Esophagus squamous epithelium (tissue), 5 donors: ENCODE measurements around the gene SUSD6. TPM values are rescaled to one million over a fixed set of nuclear protein-coding genes. Genes with fewer than 3 reads are reported as not detected.
A peak's percentile ranks its signal among the peaks of the same experiment; 100 is the strongest.

ENCODE experiments used
- DNase-seq: peaks from one replicate; lab custom pipeline; 2025; lab: John Stamatoyannopoulos, UW
- H3K27ac ChIP-seq, 4 donors: fragments of 200-600 bp; sonication (generic); one replicate each; pipeline ENCODE4 v1.5.1; 2016 to 2019; ENCODE audit warnings: mild to moderate bottlenecking in 1 of 4
- H3K27me3 ChIP-seq, 4 donors: fragments of 200-600 bp; sonication (generic); 1 replicate in 3 of 4; 2 replicates in 1 of 4; pipeline versions ENCODE4 v1.5.1 to v1.6.0; 2017 to 2021; ENCODE audit warnings: antibody characterized with exemption in 1 of 4
- H3K36me3 ChIP-seq, 3 donors: fragments of 200-600 bp; sonication (generic); one replicate each; pipeline ENCODE4 v1.5.1; 2016 to 2019
- H3K4me1 ChIP-seq, 3 donors: fragments of 200-600 bp; sonication (generic); one replicate each; pipeline ENCODE4 v1.5.1; 2017 to 2019
- H3K4me3 ChIP-seq, 4 donors: fragments of 200-600 bp; sonication (generic); 1 replicate in 3 of 4; 2 replicates in 1 of 4; pipeline ENCODE4 v1.5.1; 2016 to 2019; ENCODE audit warnings: mild to moderate bottlenecking in 2 of 4, moderate library complexity in 1 of 4
- H3K9me3 ChIP-seq, 3 donors: fragments of 200-600 bp; sonication (generic); one replicate each; pipeline ENCODE4 v1.5.1; 2016 to 2019
- POLR2A ChIP-seq, 4 donors: fragments of 450-650 bp; IDR thresholded peaks; one replicate each; pipeline ENCODE4 v1.6.1; 2017; ENCODE audit warnings: antibody characterized with exemption in 4 of 4, mild to moderate bottlenecking in 4 of 4, moderate library complexity in 3 of 4
- WGBS, 2 donors: methylation state at CpG; one replicate each; pipeline ENCODE4 v1.1.5; 2018; 5-methylcytosine and 5-hydroxymethylcytosine counted together
- intact Hi-C: fragments of 100-400 bp; cut with DNase I; formaldehyde crosslinking; loops from one replicate; pipeline ENCODE4 v1.15.0; 2022
- total RNA-seq, 4 donors: library from RNA; depleted of rRNA; stranded (reverse); fragments of >200 nt; gene quantifications; one replicate each; pipeline ENCODE4 v1.1.0, GENCODE V29; 2016
- TF ChIP-seq, protein P1 (sequence below), 6 experiments: fragments of 450-650 bp in 4 of 6; fragments of 200-600 bp in 2 of 6; sonication (generic) in 2 of 6; IDR thresholded peaks; one replicate each; pipeline ENCODE4 v1.5.1; 2016 to 2019; ENCODE audit warnings: antibody characterized with exemption in 6 of 6, mild to moderate bottlenecking in 4 of 6, moderate library complexity in 4 of 6
- donor health status: DM: yes; HTN: yes; CAD: no.

Gene SUSD6
- total RNA-seq, 4 donors from 2014 or later = 22.4 to 43.1 (median 27.8) TPM

DNA sequence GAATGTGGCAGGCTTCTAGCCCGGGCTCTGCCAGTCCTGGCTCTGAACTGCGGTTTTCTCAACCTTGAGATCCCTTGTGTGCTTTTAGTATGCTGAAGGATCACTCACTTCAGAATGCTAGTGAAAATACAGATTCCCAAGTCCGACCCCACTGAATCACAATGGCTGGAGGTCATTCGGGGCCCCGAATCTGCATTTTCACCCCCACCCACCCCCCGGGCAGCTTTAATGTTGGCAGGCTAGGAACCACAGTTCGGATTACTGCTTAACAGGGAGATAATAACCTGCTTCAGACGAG, 573 bp upstream of the SUSD6 start:
- no peak for DNase-seq
- intact Hi-C loops = no loop called here
- Histone ChIP-seq H3K4me1 (peaks cover 33 to 56% (median 34%) of the 10 kb centered on the region in 3 donors), H3K9me3 (no peaks in the 10 kb centered on the region), H3K4me3 (peak overlapping the region; percentile 74 to 92 (median 86)), H3K36me3 (no peaks in the 10 kb centered on the region), H3K27ac (peak overlapping the region; percentile 86 to 100 (median 99)), H3K27me3 (no peaks in the 10 kb centered on the region)
- 9 to 20% methylated on average over 6 to 8 of the region's 8 CpGs for WGBS, 2 donors
- TF ChIP-seq, protein P1, sequence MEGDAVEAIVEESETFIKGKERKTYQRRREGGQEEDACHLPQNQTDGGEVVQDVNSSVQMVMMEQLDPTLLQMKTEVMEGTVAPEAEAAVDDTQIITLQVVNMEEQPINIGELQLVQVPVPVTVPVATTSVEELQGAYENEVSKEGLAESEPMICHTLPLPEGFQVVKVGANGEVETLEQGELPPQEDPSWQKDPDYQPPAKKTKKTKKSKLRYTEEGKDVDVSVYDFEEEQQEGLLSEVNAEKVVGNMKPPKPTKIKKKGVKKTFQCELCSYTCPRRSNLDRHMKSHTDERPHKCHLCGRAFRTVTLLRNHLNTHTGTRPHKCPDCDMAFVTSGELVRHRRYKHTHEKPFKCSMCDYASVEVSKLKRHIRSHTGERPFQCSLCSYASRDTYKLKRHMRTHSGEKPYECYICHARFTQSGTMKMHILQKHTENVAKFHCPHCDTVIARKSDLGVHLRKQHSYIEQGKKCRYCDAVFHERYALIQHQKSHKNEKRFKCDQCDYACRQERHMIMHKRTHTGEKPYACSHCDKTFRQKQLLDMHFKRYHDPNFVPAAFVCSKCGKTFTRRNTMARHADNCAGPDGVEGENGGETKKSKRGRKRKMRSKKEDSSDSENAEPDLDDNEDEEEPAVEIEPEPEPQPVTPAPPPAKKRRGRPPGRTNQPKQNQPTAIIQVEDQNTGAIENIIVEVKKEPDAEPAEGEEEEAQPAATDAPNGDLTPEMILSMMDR (IDR thresholded peaks at IDR 0.05) = no peak

DNA sequence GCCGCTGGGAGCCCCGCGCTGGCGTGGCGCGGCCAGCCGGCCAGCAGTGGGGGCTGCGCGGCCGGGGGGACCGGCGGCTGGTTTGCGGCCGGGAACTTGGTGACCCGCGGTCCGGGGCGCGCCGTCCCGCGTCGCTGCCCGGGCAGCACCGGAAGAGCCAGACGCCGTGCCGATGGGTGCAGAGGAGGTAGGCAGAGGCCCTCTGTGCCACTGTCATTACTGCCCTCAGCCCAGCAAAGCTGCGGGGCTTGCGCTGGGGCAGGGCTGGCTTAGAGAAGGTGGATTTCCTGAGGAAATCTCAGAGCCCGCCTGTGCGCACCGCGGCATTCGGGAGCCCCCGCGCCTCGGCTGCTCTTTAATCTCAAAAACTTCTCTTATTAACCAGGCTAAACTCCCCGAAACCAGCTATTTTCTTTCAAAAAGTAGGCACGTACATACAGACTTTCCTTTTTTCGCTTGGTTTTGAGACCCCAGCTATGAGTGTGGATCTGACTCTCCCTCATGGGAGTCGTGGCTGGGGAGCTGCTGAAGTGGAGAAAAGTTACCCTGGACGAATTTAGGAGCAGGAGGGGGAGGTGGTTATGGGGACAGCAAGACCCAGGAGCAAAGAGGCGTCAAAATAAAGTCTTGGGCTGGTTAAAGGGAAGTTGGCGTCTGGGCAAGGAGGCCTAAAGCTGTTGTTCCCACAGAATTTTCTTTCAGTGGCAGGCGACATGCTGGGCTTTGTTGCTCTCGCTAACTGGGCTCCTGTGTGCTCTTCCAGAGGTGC, 802 bp downstream of the SUSD6 start:
- peak overlapping the region; percentile 74 to 92 (median 86) for H3K4me3 ChIP-seq
- H3K9me3 ChIP-seq = no peaks in the 10 kb centered on the region
- TF ChIP-seq, protein P1 (IDR thresholded peaks at IDR 0.05) = no peak
- no peak for TF ChIP-seq POLR2A (IDR thresholded peaks at IDR 0.05)
- no peak for DNase-seq
- intact Hi-C loops = no loop called here
- H3K27ac ChIP-seq = peak overlapping the region; percentile 96 to 100 (median 99)
- 0 to 1% methylated on average over 13 to 15 of the region's 47 CpGs for WGBS, 2 donors
- peaks cover 45 to 68% (median 48%) of the 10 kb centered on the region in 3 donors for H3K4me1 ChIP-seq
- H3K36me3 ChIP-seq = no peaks in the 10 kb centered on the region
- H3K27me3 ChIP-seq = no peaks in the 10 kb centered on the region

DNA sequence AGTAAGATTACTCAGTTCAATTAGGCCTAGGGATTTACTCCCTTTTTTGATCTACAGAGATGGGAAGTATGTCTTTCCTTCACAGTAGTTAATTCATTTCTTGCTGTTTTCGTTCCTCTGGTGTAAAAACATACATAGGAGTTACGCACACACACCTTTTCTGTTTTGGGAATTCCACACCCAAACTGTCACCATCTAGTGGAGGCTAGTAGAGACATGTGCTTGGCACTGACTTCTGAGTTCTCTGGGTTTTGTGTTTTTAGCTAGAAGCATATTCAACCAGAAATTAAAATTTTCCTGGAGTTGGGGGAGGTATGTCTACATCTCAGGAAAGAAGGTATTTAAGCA, 1.4 kb downstream of the SUSD6 start:
- H3K36me3 ChIP-seq = no peaks in the 10 kb centered on the region
- no peak for DNase-seq
- intact Hi-C loops = no loop called here
- H3K9me3 ChIP-seq = no peaks in the 10 kb centered on the region
- 0 to 8% methylated on average over 2 of the region's 2 CpGs for WGBS, 2 donors
- H3K27ac ChIP-seq = peak overlapping the region; percentile 96 to 100 (median 99)
- peaks cover 45 to 71% (median 54%) of the 10 kb centered on the region in 3 donors for H3K4me1 ChIP-seq
- peak in 1 of 4 donors; percentile 22 for TF ChIP-seq POLR2A (IDR thresholded peaks at IDR 0.05)
- TF ChIP-seq, protein P1 (IDR thresholded peaks at IDR 0.05) = peak in 2 of 6 experiments; percentile 16 to 24
- no peaks in the 10 kb centered on the region for H3K27me3 ChIP-seq
- H3K4me3 ChIP-seq = peak overlapping the region; percentile 74 to 92 (median 86)

DNA sequence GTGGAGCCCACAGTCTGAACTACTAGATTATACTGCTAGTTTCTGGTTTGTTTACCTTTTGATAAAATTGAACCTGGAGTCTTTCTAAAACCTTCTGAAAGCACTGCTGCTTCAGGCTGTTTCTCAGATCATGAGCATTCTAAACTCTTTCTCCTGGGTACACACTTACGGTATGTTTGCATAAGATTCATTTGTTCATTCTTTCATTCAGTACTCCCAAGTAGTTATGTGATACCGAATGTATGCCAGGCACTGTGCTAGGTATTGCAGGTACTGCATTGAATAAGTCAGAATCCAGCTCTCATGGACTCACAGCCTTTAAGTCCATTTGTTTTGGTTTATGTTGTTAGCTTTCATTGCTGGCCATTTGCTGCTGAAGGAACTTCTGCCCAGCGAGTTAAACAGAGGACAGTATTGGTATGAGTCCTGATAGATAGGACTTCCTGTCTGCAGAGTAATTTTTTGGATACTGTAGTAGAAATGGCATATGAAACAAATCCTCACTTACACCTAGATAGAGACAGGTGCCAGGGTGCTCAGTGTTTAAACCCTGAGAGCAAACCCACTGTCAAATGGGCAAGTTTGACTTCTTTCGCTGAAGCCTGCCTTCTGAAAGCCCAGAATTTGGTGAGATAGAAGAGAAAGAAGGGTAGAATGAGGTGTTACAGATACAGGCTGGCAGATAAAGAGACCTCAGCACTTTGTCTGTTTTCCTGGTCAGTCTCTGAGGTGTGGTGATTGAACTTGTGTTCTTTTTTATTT, 2.1 kb downstream of the SUSD6 start:
- no peaks in the 10 kb centered on the region for H3K9me3 ChIP-seq
- intact Hi-C loops = no loop called here
- no peaks in the 10 kb centered on the region for H3K27me3 ChIP-seq
- no peak for DNase-seq
- H3K4me3 ChIP-seq = peak overlapping the region; percentile 74 to 92 (median 86)
- H3K27ac ChIP-seq = peak overlapping the region; percentile 96 to 100 (median 99)
- no peaks in the 10 kb centered on the region for H3K36me3 ChIP-seq
- H3K4me1 ChIP-seq = peaks cover 46 to 78% (median 60%) of the 10 kb centered on the region in 3 donors
- TF ChIP-seq, protein P1 (IDR thresholded peaks at IDR 0.05) = no peak
- TF ChIP-seq POLR2A (IDR thresholded peaks at IDR 0.05) = no peak
- WGBS, 2 donors = 38 to 39% methylated on average over 4 of the region's 4 CpGs

DNA sequence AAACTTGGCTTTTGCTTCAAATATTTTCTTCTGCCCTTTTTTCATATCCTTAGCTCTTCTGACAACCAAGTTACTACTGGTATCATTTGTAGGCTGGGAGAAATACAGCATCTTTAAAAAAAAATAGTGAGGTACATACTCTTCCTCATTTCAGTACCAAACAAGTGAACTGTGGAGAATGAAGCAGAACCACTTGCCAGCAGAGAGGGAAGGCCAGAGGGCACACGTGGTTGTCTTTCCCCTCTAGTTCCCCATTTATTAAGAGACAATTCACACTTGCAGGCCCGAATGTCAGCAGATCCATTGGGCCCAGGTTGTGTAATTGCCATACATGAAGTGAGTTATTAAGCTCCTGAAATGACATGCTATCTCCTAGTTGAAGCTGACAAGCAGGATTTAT, 3.2 kb downstream of the SUSD6 start:
- TF ChIP-seq POLR2A (IDR thresholded peaks at IDR 0.05) = peak in 2 of 4 donors; percentile 12 to 15
- TF ChIP-seq, protein P1 (IDR thresholded peaks at IDR 0.05) = no peak
- intact Hi-C loops = no loop called here
- H3K9me3 ChIP-seq = no peaks in the 10 kb centered on the region
- no peaks in the 10 kb centered on the region for H3K36me3 ChIP-seq
- peak overlapping the region; percentile 96 to 100 (median 99) for H3K27ac ChIP-seq
- no peaks in the 10 kb centered on the region for H3K27me3 ChIP-seq
- H3K4me1 ChIP-seq = peaks cover 57 to 89% (median 70%) of the 10 kb centered on the region in 3 donors
- WGBS, 2 donors = 4 to 9% methylated on average over 2 of the region's 2 CpGs
- DNase-seq = peak; percentile 22
- H3K4me3 ChIP-seq = peak overlapping the region in 2 of 4 donors; percentile 27 to 81
